Smooth muscle cell (in vitro differentiated cells): ENCODE results near the gene PRICKLE2. TPM values are rescaled to one million over a fixed set of nuclear protein-coding genes. Genes with fewer than 3 reads are reported as not detected.

Source experiments
- DNase-seq: peaks from one replicate; lab custom pipeline; 2025; ENCODE audit not compliant: unreplicated experiment; lab: John Stamatoyannopoulos, UW
- H2AFZ ChIP-seq: fragments of 200-600 bp; sonication (generic); 2 replicates; pipeline ENCODE4 v1.6.0; 2016; ENCODE audit warnings: antibody characterized with exemption, low read depth, mild to moderate bottlenecking
- H3F3A ChIP-seq: fragments of 200-600 bp; sonication (generic); 2 replicates; pipeline ENCODE4 v1.6.0; 2017; ENCODE audit warnings: antibody characterized with exemption, low read depth
- H3K27ac ChIP-seq: fragments of 200-600 bp; sonication (generic); 2 replicates; pipeline ENCODE4 v1.5.1; 2016; ENCODE audit warnings: low read depth, mild to moderate bottlenecking
- H3K27me3 ChIP-seq: fragments of 200-600 bp; sonication (generic); 2 replicates; pipeline ENCODE4 v1.6.1; 2016; ENCODE audit warnings: low read depth, mild to moderate bottlenecking
- H3K36me3 ChIP-seq: fragments of 200-600 bp; sonication (generic); 2 replicates; pipeline ENCODE4 v1.5.1; 2016; ENCODE audit warnings: low read depth
- H3K4me1 ChIP-seq: fragments of 200-600 bp; sonication (generic); 2 replicates; pipeline ENCODE4 v1.5.1; 2016; ENCODE audit warnings: low read depth
- H3K4me2 ChIP-seq: fragments of 200-600 bp; sonication (generic); 2 replicates; pipeline ENCODE4 v1.6.0; 2016; ENCODE audit warnings: mild to moderate bottlenecking
- H3K4me3 ChIP-seq: fragments of 200-600 bp; sonication (generic); 2 replicates; pipeline ENCODE4 v1.5.1; 2016; ENCODE audit warnings: mild to moderate bottlenecking
- H3K79me2 ChIP-seq: fragments of 200-600 bp; sonication (generic); 2 replicates; pipeline ENCODE4 v1.6.0; 2016; ENCODE audit warnings: low read depth, mild to moderate bottlenecking
- H3K9ac ChIP-seq: fragments of 200-600 bp; sonication (generic); 2 replicates; pipeline ENCODE4 v1.6.0; 2016; ENCODE audit warnings: low read depth
- H3K9me3 ChIP-seq: fragments of 200-600 bp; sonication (generic); replicated peaks from 2 replicates; pipeline ENCODE4 v1.5.1; 2016; ENCODE audit warnings: low read depth
- H4K20me1 ChIP-seq: fragments of 200-600 bp; sonication (generic); 2 replicates; pipeline ENCODE4 v1.6.0; 2016; ENCODE audit warnings: low read depth
- WGBS: methylation state at CpG from one replicate; pipeline ENCODE4 v1.1.7; 2016; ENCODE audit warnings: low lambda C conversion rate; 5-methylcytosine and 5-hydroxymethylcytosine counted together
- polyA plus RNA-seq: library from polyadenylated mRNA; unstranded; fragments of >200 nt; fragmentation: Nextera tagmentation; extraction: Ambion mirVana; gene quantifications from 2 replicates; pipeline ENCODE4 v1.2.1, GENCODE V29; 2016
- total RNA-seq: library from RNA; depleted of rRNA; stranded (reverse); fragments of >200 nt; gene quantifications from 2 replicates; pipeline ENCODE4 v1.2.3, GENCODE V29; 2014
- TF ChIP-seq, protein P1 (sequence below): fragments of 200-600 bp; sonication (generic); IDR thresholded peaks from 2 replicates; pipeline ENCODE4 v1.5.1; 2017; ENCODE audit warnings: borderline replicate concordance, mild to moderate bottlenecking, antibody characterized with exemption; ENCODE audit not compliant: insufficient read depth, poor library complexity, severe bottlenecking

The PRICKLE2 gene
- total and polyA plus RNA-seq, 2 experiments from 2014 or later: 7.8 to 49.9 TPM

GRCh38 chr3:64063983-64064438, 161.3 kb downstream of the PRICKLE2 start:
- no peaks in the 10 kb centered on the region for H3K9me3 ChIP-seq
- no peaks in the 10 kb centered on the region for H3F3A ChIP-seq
- no peak overlapping the region for H3K4me3 ChIP-seq
- no peak overlapping the region for H3K4me2 ChIP-seq
- no peak overlapping the region for H3K27ac ChIP-seq
- 89% methylated on average over 2 of the region's 2 CpGs for WGBS
- no peaks in the 10 kb centered on the region for H3K36me3 ChIP-seq
- no peaks in the 10 kb centered on the region for H3K79me2 ChIP-seq
- TF ChIP-seq, protein P1, sequence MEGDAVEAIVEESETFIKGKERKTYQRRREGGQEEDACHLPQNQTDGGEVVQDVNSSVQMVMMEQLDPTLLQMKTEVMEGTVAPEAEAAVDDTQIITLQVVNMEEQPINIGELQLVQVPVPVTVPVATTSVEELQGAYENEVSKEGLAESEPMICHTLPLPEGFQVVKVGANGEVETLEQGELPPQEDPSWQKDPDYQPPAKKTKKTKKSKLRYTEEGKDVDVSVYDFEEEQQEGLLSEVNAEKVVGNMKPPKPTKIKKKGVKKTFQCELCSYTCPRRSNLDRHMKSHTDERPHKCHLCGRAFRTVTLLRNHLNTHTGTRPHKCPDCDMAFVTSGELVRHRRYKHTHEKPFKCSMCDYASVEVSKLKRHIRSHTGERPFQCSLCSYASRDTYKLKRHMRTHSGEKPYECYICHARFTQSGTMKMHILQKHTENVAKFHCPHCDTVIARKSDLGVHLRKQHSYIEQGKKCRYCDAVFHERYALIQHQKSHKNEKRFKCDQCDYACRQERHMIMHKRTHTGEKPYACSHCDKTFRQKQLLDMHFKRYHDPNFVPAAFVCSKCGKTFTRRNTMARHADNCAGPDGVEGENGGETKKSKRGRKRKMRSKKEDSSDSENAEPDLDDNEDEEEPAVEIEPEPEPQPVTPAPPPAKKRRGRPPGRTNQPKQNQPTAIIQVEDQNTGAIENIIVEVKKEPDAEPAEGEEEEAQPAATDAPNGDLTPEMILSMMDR: no peak
- no peaks in the 10 kb centered on the region for H3K27me3 ChIP-seq
- H2AFZ ChIP-seq: no peak overlapping the region
- H4K20me1 ChIP-seq: no peaks in the 10 kb centered on the region
- H3K9ac ChIP-seq: no peak overlapping the region
- H3K4me1 ChIP-seq: peaks cover 16% of the 10 kb centered on the region
- DNase-seq: no peak

GRCh38 chr3:64063207-64063982, 161.9 kb downstream of the PRICKLE2 start:
- DNase-seq: no peak
- 82% methylated on average over 5 of the region's 5 CpGs for WGBS

GRCh38 chr3:64061628-64062027, 163.6 kb downstream of the PRICKLE2 start:
- H3K27me3 ChIP-seq: no peaks in the 10 kb centered on the region
- no peak for DNase-seq
- H3K36me3 ChIP-seq: no peaks in the 10 kb centered on the region
- H3K79me2 ChIP-seq: no peaks in the 10 kb centered on the region
- H3K4me3 ChIP-seq: no peak overlapping the region
- H3F3A ChIP-seq: no peaks in the 10 kb centered on the region
- no peak overlapping the region for H3K9ac ChIP-seq
- peaks cover 16% of the 10 kb centered on the region for H3K4me1 ChIP-seq
- H2AFZ ChIP-seq: no peak overlapping the region
- H3K9me3 ChIP-seq: no peaks in the 10 kb centered on the region
- H4K20me1 ChIP-seq: no peaks in the 10 kb centered on the region
- no peak overlapping the region for H3K4me2 ChIP-seq
- WGBS: 86% methylated on average over 5 of the region's 5 CpGs
- no peak overlapping the region for H3K27ac ChIP-seq
- TF ChIP-seq, protein P1: no peak

More at GRCh38 chr3:64063207-64063982, 161.9 kb downstream of the PRICKLE2 start:
- H4K20me1 ChIP-seq: no peaks in the 10 kb centered on the region
- no peaks in the 10 kb centered on the region for H3K27me3 ChIP-seq
- no peak overlapping the region for H2AFZ ChIP-seq
- no peak overlapping the region for H3K9ac ChIP-seq
- H3K79me2 ChIP-seq: no peaks in the 10 kb centered on the region
- H3K4me3 ChIP-seq: no peak overlapping the region
- peaks cover 16% of the 10 kb centered on the region for H3K4me1 ChIP-seq
- H3K4me2 ChIP-seq: no peak overlapping the region
- no peaks in the 10 kb centered on the region for H3K36me3 ChIP-seq
- no peaks in the 10 kb centered on the region for H3K9me3 ChIP-seq
- TF ChIP-seq, protein P1: no peak
- H3K27ac ChIP-seq: no peak overlapping the region
- no peaks in the 10 kb centered on the region for H3F3A ChIP-seq
